H4 (cell line): Measurements from ENCODE around the gene PC. TPM values are rescaled to one million over a fixed set of nuclear protein-coding genes. Genes with fewer than 3 reads are reported as not detected.

Source experiments
- DNase-seq: peaks from one replicate; pipeline ENCODE4 v3.0.0-alpha.2; 2015; ENCODE audit warnings: low spot score
- total RNA-seq: library from RNA; depleted of rRNA; stranded (reverse); fragments of >200 nt; shearing (Covaris generic); gene quantifications from 2 replicates; pipeline ENCODE4 v1.2.3, GENCODE V29; 2014

PC gene
- total RNA-seq, 1 experiment from 2014 or later = 17.1 TPM

DNA sequence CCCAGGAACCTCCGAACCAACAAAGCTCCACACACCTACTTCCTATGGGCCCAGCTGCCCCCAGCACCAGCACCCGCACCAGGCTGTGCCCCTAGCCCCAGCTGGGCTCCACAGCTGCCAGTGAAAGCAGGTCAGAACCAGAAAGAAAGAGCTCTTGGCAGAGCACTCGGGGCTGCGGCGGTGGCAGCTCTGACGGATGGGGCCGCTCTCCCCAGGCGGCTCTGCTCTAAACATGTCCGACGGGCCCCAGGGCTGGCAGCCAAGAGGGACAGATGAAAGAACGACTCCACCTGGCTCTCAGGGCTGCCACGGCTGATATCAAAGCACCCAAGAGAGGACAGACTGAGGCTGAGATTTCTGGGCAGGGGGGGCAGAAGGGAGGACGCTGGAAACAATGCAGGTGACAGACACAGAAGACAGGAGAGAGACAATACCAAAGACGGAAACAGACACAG, 75.6 kb downstream of the PC start:
- DNase-seq = no peak

DNA sequence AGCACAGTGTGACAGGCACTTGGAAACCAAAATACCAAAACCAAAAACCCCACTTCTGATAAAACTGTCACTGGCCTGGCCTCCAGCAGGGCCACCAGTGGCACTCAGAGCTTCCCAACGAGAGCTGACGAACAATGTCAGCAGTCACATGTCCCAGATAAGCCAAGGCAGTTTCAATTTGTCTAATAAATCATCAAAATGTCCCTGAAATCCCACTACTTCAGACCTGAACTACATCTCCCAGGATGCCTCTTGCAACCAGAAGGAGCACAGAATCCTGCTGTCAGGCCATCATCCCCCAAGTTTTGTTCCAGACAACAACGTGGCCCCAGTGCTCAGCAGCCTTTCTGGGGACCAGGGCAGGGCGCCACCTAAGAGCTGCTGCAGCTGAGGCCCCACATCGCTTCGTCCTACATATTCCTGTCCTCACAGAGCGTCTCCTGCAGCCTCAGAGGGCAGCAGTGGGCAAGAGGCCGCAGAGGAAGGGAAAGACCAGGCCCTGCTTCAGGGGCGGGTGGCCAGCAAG, 76.2 kb downstream of the PC start:
- no peak for DNase-seq

DNA sequence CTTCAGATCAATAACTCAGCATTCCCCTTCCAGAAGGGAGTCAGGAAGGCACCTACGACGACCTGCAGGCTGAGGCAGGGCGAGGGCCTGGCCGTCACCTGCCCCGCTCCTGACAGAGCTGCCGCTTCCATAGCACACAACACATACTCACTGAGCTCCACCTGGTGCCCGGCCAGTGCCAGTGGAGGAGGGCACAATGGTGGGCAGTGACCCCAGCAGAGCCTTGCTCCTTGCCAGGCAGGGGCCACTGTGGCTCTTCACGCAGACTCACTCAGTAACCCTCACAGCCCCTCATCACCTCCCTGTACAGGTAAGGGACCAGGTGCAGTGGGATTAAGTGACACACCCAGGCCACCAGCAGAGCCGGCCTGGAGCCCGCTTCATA, 76.7 kb downstream of the PC start:
- DNase-seq = no peak

DNA sequence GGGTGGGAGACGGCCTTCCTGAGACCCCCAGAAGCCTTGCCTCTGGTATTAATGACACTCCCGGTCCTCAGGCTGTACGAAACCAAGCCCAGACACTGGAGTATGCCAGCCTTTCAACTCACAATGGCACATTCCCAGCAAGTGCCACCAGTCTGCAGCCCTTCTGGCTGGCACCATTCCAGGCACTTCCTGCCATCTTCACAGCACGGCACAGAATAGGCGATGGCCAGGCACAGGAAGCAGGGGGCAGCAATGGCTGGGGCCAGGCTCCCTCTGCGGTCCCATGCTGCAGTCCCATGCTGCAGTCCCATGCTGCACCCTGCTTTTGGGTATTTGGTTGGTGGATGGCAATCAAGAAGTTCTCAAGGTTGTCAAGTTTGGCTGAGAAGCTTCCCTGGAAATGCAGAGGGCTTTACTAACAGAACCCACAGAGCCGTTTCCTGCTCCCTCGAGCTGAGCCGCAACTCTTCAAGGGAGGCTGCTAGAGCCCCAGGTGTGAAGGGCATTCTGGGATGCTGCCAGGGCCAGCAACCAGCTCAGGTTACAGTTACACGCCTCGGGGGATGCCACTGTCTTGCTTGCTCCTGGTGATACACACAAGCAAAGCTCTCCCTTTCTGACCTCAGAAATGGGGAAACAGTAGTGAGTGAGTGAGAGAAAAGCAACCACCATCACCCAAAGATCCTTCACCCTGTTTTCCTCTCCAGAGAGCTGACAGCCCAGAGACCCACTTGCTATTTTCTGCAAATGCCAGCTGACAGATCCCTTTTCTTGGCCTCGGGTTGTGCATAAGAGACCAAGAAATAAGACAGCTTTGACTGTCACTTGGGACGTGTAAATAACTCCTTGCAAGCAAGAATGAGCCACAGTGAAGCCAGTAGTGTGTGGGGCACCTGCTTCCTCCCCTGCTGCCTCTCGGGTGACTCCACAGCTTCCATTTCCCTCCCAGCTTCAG, 77.4 kb downstream of the PC start:
- DNase-seq = peak; percentile 76

DNA sequence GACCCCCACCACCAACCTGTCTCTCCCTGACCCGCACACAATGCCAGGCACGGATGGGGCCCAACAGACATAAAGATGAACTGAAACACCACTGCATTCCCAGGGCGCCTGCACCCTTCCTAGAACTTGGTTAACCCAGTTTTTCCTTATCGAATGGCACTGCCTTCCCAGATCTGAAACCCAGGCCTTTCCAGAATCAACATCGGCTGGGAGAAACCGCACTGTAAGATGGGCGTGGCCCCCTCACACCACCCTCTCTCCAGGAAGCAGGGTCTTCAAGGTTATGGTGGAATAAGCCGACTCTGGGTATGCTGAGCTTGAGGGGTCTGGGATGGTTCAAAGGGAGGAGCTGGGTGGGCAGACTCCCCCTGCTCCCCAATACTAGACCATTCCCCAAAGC, 78.2 kb downstream of the PC start:
- DNase-seq = no peak

DNA sequence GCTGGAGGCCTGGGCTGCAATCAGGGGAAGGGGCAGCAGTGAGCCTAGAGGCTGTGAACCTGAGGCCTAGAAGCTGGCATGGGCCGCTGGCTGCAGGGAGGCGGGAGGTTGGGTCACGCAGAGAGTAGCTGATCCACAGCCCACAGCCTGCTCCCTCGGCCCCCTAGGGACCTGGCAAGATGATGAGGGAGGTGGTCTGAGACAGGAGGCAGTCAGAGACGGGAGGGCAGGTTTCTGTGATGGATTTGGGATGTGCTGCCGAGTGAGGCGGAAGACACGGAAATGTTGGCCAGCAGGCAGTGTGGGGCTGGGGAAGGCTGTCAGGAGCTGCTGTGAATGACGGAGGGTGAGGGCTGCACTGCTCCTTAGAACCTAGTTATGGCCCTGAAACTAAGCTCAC, 78.6 kb downstream of the PC start:
- no peak for DNase-seq

DNA sequence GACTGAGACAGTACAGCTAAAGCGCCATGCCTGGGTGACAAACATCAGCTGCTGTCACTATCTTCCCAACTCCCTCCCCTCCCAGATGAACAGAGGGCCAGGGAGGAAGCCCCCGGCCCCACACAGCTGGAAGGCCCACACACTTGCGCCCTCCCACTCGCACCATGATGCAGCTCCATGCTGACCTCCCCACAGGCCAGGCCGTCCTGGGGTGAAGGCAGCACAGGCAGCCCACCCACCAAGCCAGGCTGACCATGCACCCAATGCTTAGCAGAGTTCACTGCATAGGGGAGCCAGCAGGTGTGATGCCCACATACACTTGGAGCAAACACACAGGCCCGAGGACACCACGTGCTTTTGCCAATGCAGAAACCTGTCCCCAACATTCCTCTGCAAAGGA, 79.2 kb downstream of the PC start:
- DNase-seq = no peak

DNA sequence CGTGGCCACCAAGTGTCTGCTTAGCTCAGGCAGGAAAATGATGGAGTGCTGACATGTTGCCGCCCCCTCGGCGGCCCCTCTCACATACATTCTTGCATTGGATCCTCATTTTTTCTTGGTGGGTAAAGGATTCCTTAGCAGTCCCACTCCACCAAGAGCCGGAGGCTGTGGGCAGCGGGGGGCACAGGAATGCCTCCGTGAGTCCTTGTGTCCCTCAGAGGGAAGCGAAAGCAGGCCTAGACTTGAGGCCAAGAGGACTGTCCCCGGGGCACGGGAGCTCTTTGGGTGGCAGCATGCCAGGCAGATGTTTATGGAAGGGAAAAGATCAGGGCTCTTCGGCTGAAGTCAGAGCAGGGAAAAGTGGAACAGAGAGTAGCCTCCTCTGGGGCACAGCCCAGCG, 79.7 kb downstream of the PC start:
- peak; percentile 35 for DNase-seq

DNA sequence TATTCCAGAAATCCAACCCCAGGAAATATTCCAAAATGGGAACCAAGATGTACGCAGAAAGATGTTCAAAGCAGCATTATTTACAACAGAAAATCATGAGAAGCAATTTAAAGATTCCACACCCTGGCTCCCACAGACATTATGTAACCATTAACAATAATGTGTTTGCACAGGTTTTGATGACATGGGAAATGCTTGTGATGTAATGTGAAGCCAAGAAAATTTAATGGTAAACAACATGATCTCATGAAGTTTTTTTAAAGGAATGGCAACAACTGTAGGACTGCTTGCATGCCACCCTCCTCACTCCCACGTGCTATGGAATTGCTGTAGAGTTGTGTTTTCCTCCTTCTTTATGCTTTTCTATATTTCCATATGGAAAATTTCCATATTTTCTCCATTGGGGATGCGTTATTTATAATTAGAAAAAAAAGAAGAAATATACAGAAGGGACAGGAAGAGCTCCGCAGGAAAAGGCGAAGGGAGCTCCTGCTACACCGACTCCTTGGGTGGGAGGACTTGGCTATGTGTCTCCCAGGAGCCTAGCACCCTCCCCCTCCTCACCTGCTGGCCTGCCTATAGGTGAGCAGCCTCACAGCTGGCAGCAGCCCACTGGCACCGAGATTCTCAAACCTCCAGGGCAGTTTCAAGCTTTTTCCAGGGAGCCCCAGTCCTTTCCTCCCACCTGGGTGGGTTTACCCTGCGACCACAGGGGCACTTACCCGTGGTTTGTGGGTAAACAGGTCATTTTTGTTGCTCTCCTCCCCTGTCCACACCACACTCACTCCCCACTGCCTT, 80.4 kb downstream of the PC start:
- DNase-seq = peak; percentile 48

DNA sequence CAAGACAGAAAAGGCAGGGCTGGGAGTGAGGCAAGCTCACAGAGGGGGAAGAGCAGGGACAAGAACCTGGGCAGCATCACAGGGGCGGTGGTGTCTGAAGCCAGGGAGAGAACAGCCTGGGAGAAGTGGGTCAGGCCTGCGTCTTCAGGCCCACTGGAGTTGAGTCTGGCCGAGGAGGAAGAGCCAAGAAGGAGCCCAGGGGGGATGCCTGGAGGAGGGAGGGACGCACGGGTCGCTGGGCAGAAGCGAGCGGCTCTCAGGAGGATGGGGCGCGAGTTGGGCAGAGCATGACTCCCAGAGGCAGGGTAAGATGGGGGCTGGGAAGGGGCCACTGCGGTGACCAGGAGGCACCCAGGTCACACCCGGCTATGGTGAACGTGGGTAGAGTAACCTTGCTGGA, 82.8 kb downstream of the PC start:
- no peak for DNase-seq

DNA sequence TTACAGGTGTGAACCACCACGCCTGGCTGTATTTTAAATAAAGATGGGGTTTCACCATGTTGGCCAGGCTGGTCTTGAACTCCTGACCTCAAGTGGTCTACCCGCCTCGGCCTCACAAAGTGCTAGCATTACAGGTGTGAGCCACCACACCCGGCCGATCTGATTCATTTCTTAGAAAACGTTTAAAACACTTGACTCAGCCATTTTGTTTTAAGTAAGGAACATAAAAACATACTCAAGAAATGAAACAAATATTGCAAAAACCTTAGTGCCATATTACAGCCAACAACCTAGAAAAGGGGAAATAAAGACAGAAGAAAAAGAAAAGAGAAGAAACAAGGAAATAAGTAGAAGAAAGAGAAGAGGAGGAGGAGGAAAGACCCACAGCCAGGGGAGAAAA, 84.0 kb downstream of the PC start:
- DNase-seq = no peak

DNA sequence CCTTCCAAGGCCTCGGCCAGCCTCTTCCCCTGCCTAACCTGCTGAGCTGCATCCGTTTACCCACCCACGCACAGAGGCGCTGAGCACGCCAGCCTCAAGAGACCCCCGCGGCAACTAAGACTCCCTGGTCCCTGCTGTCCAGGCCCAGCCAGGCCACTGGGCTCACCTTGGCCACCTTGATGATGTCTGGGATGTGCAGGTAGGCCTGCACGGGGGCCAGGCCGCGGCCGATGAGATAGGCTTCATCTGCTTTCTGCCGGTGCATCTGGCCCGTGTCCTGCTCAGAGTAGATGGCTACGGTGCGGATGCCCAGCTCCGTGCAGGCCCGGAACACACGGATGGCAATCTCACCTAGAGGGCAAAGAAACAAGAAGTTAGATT, 86.7 kb downstream of the PC start:
- no peak for DNase-seq

DNA sequence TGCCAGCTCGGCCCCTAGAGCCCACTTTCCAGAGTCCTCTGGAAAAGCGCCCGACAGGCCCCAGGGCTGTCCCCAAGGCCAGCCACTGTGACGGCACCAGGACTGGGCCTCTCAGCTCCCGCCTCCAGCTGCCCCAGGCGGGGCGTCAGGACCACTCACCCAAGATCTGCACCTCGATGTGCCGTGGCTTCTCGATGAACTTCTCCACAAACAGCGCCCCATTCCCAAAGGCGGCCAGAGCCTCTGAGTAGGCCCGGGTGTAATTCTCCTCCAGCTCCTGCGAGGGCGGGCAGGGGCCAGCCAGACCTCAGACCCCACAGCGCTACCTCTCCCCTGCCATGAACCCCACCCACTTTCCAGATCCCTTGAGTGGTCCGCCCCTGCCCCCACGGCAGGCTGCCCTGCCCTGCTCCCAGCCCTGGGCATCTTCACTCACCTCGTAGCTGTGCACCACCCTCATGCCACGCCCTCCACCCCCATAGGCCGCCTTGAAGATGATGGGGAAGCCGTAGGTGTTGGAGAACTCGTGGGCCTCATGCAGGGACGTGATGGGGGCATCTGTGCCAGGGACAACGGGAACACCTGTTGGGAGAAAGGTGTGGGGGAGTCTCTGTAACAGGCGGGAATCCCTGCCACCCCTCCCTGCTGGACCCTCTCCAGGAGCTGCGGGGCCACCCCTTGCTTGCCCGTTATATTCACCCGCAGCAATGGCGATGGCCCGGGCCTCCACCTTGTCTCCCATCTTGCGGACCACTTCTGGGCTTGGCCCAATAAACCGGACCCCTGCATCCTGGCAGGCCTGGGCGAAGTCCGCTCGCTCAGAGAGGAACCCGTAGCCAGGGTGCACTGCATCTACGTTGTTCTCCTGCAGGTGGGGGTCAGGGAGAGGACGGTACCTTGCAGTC, 87.3 kb downstream of the PC start:
- DNase-seq = no peak

DNA sequence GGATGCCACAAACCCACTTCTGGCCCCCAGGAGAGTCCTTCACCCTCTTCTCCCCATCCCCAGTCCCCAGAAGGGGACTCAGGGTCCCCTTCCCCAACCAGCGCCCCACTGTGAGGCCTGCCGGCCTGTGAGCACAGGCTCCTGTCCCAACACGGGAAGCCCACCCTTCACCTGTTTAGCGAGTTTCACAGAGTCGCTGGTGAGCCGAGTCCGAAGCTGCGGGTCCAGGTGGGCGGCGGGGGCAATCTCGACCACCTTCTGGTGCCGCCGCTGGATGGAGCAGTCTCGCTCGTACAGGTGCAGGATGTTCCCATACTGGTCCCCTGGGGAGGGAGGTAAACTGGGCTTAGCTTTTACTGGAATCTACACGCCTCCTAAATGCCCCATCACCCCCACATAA, 88.1 kb downstream of the PC start:
- no peak for DNase-seq

DNA sequence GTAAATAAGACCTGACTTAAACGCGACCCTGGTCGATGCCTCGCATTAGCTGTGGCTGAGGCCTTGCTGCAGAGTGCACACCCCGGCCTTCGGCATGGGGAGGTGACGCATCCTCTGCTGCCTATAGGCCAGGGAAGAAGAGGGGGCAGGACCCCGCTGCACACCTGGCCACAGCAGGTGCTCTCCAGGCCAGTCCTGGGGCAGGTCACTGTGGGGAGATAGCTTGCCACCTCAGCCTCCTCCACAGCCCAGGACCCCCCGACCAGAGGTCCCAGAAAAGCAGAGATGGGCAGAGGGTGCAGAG, 88.7 kb downstream of the PC start:
- DNase-seq = no peak

DNA sequence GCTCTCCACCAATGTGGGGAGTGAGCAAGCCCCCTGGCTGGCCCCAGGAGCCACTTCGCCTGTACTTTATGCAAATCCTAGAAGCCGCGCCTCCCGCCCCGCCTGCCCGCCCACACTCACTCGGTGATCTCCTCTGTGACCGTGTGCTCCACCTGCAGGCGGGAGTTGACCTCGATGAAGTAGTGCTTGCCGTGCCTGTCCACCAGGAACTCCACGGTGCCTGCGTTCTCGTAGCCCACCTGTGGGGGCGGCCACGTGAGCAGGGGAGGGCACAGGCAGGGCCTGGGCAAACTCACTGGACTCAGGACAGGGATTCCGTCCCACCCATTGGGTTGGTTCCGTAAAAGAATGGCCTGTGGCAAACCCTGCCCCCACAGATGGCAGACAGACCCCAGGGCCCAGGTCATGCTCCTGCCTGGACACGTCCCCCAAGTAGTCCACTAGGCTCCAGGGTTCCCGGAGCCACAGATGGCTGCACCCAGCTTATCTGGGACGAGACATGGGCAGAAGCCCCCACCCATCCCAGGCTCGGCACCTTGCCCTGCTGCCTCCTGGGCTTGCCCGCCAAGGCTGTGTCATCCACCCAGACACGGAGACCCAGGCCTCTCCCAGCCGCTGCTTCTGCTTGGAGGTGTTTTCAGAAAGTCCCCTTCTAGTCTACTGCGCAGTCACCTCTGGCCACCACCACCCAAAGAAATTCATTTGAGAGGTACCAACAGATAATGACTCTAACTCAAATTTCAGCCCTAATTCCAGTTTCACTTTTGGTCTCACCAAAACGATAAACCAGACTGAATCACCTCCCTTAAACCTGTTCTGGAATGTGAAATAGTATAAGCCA, 89.2 kb downstream of the PC start:
- DNase-seq = peak; percentile 50

DNA sequence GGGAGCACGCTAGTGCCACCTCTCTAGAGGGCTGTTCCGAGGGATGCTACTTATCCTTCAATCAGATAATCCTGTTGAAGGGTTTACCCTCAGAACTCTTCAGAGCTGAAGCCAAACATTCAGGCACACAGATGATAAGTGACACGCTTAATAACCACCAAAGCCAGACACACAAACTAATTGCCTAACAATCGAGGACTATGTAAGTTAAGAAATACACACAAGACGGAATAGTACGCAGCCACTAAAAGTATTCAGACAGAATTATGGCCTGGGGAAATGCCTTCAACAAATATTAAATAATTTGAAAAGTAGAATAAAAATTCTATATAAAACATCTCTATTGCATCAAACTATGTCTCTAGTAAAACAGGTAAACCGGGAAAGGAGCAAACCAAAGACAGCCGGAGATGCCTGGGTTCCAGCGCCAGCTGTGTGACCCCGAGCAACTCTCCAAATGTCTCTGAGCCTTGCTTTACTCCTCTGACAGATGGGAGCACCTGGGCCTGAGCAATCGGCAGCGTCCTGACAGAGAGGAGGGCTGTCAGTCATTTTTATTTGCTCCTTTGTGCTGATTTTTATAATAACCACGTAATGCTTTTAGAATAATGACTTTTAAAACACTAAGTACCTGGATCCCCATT, 90.0 kb downstream of the PC start:
- no peak for DNase-seq

DNA sequence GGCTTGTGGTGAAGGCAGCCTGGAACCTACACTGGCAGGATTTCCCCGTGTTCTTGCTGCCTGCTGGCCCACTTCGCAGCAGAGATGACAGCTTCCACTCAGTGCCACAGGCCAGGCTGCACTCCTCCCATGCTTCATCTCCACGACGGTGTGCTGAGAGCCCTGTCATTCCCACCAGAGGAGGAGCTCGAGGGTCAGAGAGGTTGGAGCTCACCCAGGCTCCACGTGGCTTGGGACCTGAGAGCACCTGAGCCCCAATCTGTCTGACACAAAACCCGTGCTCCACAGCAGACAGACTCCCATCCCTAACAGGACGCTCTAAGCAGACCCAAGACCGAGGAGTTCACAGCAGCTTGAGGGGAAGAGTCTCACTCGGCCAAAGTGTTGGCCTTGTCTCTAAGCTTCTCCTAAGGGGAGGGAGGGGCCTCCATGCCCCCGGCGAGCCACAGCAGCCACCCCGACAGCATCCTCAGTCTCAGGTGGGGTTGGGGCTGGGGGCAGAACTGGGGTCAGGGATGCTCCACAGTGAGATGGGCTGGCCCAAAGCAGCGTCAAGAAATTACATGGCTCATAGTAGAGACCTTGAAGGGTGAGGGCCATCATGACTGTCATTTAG, 90.7 kb downstream of the PC start:
- DNase-seq = no peak

DNA sequence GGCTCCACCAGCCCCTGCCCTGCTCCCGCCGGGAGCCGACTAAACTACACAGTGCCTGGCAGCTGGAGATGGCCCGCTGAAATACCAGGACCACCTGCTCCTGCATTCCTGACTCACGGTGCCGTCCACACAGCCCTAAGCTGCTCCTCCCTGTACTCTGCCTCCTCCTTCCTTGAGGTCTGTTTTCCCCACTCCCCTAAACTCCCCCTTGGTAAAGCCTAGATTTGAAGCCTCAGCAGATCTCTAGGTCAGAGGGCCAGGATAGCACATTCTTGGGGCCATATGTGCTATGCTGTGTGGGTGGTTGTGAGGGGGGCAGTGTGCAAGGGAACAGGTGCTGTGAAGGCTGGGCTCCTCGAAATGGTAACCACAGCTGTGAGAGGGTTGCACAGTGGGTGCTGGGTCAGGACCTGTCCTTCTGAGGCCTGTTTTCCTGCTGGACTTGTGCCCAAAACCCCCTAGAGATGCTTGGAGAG, 91.6 kb downstream of the PC start:
- DNase-seq = no peak

DNA sequence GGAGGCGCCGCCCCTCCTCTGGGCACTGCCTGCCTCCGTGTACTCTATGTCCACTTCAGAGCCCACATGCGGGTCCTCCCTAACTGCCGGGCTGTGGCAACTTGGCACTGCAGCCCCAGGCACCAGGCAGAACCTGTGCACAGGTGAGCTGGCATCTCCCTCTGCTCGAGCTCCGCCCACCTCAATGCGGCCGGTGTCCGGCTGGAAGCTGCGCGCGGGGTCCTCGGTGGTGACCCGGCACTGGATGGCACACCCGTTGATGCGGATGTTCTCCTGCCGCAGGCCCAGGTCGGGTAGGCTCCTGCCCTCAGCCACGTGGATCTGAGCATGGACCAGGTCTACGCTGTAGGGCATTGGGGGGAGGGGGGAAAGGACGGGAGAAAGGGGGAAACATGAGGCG, 92.2 kb downstream of the PC start:
- no peak for DNase-seq
